Activated CD4-positive, alpha-beta T cell treated with anti-CD3 and anti-CD28 coated beads, Interleukin-2, amount 50 U/mL, for 16 hours (primary cell): Measurements from ENCODE around the gene POLDIP2.

ENCODE experiments used
- DNase-seq: peaks from one replicate; pipeline ENCODE4 v3.0.0-alpha.2; 2020

POLDIP2 gene

GRCh38 chr17:28388106-28388505, 30.8 kb upstream of the POLDIP2 start:
- DNase-seq = no peak

DNA sequence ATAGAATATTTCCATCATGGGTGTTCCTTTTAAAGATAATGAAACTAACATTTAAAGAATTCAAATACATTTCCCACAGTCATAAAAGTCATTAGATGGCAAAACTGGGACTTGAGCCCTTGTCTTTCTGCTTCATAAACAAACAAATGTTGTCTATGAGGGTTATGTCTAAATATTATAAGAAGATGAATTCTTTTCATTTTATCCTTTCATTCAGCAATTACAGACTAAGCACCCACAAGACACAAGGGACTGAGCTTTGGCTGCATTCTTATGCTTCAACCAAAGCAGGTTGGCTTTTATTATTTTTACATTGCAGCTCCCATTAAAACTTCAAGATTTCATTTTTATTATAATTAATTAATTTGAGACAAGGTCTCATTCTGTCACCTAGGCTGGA, 29.1 kb upstream of the POLDIP2 start:
- DNase-seq = no peak

GRCh38 chr17:28385406-28385805, 28.1 kb upstream of the POLDIP2 start:
- no peak for DNase-seq

GRCh38 chr17:28385037-28385400, 27.7 kb upstream of the POLDIP2 start:
- no peak for DNase-seq

GRCh38 chr17:28384281-28385036, 27.1 kb upstream of the POLDIP2 start:
- peak; percentile 71 for DNase-seq

GRCh38 chr17:28381141-28381825, 24.0 kb upstream of the POLDIP2 start:
- DNase-seq = peak; percentile 22

- DNase-seq = no peak
These were observed 22.8 kb upstream of the POLDIP2 start for GRCh38 chr17:28379814-28380801.

DNA sequence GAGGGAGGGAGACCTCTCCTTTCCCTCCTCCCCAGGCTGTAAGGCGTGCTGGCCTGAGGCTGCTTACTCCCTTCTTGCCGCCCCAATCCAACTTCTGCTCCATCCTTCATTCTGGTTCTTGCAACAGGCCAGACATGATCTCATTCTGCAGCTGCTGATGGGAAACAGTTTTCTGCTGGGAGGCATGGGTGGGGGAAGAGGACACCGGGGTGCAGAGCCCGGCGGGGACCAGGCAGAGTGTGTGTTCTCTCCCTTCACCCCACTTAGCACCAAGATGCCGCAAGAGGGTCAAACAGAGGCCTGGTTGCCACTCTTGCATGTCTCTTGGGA, 15.6 kb upstream of the POLDIP2 start:
- DNase-seq = no peak

GRCh38 chr17:28372203-28372944, 15.0 kb upstream of the POLDIP2 start:
- DNase-seq = peak; percentile 42

DNA sequence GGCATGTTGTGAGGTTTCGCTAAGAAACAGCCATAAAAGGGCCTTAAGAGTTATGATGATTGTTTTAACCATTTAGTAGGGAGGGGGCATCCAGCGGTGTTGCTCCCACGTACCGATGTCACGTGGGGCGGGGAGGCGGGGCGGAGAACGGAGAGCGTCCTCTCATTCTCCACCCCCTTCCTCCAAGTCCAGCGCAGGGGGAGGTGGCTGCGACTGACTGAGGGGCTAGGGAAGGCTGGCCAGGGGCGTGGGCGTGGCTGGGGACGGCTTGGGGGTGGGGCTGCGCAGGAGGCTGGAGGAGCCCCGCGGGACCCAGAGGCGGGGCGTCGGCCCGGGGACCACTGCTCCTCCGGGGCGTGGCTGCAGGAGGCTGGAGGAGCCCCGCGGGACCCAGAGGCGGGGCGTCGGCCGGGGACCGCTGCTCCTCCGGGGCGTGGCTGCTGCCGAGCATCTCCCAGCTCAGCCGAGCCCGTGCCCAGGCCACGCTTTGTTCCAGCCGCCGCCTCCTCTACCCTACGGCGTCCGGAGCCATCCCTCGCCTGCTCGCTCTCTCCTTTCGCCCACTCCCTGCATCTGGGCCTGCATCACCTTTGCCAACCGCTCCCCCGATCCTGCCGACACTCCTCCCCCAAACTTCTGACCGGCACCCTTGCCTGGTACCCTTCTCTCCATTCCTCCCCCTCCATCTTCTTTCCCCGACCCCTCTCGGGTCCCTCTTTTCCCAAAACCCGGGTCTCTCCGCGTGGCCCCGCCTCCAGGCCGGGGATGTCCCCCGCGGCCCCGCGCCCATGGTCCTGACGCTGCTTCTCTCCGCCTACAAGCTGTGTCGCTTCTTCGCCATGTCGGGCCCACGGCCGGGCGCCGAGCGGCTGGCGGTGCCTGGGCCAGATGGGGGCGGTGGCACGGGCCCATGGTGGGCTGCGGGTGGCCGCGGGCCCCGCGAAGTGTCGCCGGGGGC, 14.2 kb upstream of the POLDIP2 start, which contains the start of gene SARM1:
Gene SARM1 (plus strand): TSS at position 450 of the 958 bp plus-strand sequence. CDS start 339 bp downstream, at position 789.
- DNase-seq = peak; percentile 94

DNA sequence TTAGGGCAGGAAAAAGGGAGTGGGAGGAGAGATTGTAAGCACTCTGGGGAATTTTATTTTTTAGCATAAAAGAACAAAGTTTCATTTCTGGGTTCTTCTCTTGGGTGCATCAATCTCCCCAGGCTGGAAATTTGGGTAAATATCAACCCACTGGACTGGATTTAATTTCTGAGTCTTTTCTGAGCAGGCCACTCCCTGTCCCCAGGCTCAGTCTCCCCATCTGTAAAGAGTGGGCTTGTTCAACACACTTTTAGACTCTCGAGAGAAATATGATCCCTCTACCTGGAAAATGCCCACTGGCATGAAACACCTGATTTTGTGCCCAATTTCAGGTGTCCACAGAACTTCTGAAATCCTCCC, 13.4 kb upstream of the POLDIP2 start:
- DNase-seq = no peak

DNA sequence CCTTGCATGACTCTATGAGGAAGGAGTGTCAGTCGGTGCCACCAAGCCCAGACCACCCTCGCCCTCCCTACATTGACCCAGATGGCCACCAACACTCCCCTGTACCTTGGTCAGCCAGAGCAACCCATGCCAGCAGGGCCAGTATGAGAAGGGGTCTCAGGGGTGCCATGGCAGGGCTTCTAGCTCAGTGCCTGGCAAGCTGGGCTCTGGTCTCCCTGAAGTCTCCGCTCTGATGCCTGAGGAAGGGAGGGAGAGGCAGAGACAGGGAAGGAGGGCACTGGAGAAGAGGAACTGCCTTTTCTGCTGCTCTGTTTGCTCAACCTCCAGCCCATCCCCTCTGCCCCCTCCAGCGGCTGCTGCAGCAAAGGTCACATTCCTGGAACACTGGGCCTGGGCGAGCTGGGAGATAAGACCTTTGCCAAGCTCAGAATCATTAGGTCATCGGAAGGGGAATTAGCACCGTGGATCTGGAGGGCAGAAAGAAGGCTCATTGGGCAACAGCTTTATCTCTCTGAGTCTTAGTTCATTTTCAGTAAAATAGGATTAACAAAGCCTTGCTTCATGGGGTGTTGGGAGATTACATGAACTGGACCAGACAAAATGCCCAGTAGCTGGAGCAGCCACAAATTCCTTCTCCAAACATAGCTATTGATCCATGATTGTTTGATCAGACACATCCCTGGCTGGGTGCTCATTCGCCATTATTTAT, 12.9 kb upstream of the POLDIP2 start, which contains the start of gene VTN:
Gene VTN (minus strand): TSS at position 273 of the 709 bp plus-strand sequence. CDS start 104 bp downstream, at position 169.
- DNase-seq = no peak

- no peak for DNase-seq
These were observed 12.3 kb upstream of the POLDIP2 start for GRCh38 chr17:28369684-28370034.

DNA sequence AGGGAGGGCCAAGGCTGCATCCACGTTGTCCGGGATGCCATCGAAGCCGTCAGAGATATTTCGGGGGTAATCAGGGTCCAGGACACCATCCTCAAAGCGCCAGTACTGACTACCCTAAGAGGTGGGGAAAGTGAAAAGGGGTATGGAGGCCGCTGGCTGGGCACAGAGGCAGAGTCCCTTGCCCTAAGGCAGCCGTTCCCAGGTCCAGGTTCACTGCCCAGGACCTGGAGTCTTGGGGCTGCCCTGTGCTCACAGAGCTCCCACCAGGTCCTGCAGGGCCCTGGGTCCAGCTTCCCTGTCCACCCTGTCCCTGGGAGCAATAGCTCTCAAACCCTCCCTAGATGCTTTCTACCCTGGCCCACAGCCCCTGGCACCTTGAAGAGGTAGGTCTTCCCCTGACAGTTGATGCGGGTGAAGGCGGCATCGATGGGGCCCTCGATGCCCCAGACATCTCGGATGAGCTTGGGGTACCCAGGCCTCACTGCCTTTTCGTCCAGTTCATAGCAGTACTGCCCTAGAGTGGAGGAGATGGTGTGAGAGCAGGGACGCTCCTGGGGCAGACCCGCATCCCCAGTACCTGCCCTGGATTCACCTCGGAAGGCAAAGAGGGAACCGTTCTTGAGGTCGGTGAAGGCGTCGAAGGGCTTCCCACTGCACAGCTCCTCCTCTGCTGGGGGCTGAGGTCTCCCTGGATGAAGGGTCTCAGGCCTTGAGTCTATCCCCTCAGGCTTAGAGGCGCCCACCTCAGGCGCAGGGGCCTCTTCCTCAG, 11.8 kb upstream of the POLDIP2 start:
- DNase-seq = no peak

DNA sequence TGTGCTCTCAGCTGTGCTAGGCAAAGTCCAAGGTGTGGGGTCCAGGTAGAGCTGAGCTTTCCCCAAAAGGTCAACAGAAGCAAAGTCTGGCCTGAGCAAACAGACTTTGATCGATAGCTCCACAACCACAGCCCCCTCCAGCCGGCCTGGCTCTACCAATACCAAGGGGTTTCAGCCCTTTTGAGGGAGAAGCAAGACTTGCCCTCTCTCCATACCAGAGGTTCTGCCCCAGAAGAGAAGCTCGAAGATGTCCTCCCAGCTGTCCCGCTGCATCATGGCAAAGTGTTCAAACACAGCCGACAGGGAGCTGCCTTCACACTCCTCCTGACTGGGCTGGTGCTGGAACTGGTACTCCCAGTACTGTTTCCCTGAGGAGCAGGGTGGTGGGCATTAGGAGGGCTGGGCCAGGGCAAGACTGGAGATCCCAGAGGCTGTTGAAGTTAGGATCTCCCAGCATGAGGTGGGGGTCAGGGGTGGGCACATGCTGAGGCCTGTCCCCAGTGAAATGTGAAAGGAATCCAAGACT, 11.0 kb upstream of the POLDIP2 start:
- DNase-seq = no peak

GRCh38 chr17:28367641-28368305, 10.4 kb upstream of the POLDIP2 start:
- no peak for DNase-seq

GRCh38 chr17:28366605-28367004, 9.3 kb upstream of the POLDIP2 start:
- DNase-seq = no peak

- no peak for DNase-seq
These were observed 8.2 kb upstream of the POLDIP2 start for GRCh38 chr17:28365487-28365886.
